Epithelial cell of proximal tubule (primary cell): ENCODE measurements around the gene MSL3B.

Experiments used
- DNase-seq: peaks from one replicate; pipeline ENCODE4 v3.0.0-alpha.2; 2011; ENCODE audit warnings: low read depth
- H3K4me3 ChIP-seq: 2 replicates; pipeline ENCODE4 v1.5.1; 2011; ENCODE audit warnings: low read depth, mild to moderate bottlenecking, low read length
- TF ChIP-seq, protein P1 (sequence below): conservative IDR thresholded peaks from 2 replicates; pipeline ENCODE4 v1.5.1; 2012; ENCODE audit warnings: low read depth, mild to moderate bottlenecking, low read length

MSL3B gene

GRCh38 chr2:233849607-233850271 lies 18.4 kb downstream of the MSL3B start:
- no peak for DNase-seq
- no peak overlapping the region for H3K4me3 ChIP-seq
- TF ChIP-seq, protein P1, sequence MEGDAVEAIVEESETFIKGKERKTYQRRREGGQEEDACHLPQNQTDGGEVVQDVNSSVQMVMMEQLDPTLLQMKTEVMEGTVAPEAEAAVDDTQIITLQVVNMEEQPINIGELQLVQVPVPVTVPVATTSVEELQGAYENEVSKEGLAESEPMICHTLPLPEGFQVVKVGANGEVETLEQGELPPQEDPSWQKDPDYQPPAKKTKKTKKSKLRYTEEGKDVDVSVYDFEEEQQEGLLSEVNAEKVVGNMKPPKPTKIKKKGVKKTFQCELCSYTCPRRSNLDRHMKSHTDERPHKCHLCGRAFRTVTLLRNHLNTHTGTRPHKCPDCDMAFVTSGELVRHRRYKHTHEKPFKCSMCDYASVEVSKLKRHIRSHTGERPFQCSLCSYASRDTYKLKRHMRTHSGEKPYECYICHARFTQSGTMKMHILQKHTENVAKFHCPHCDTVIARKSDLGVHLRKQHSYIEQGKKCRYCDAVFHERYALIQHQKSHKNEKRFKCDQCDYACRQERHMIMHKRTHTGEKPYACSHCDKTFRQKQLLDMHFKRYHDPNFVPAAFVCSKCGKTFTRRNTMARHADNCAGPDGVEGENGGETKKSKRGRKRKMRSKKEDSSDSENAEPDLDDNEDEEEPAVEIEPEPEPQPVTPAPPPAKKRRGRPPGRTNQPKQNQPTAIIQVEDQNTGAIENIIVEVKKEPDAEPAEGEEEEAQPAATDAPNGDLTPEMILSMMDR: no peak

GRCh38 chr2:233848276-233848675 lies 19.9 kb downstream of the MSL3B start:
- H3K4me3 ChIP-seq: no peak overlapping the region
- DNase-seq: no peak
- TF ChIP-seq, protein P1: no peak

DNA sequence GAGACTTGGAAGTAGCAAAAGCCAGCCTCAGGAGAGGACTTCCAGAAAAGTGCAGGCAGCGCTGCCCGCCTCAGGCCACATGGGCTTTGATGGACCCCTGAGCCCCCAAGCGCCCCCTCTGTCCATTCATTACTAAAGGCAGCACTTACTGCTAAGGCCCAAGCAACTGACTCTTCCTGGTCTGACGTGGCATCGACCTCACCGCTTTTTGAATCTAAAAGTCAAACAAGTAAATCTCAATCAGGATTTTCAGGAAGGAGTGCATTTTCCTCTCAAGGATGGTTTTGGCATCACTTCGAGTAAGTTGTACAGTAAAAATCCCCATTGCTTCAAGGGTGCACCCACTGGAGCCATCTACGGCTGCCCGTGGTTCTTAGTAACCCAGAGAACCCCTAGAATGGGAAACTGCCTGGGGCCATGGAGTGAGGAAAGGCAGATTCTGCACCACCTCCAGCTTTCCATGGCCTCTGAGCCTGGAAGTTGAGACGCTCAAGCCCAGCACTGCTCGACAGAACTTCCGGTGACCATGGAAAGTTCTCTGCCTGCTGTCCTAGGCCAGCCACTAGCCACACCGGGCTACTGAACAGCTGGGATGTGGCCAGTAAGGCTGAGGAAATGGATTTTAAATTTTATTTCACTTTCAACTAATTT lies 20.8 kb downstream of the MSL3B start:
- no peak for DNase-seq
- TF ChIP-seq, protein P1: no peak
- no peak overlapping the region for H3K4me3 ChIP-seq

GRCh38 chr2:233846387-233847247 lies 21.6 kb downstream of the MSL3B start:
- TF ChIP-seq, protein P1: no peak
- DNase-seq: no peak
- no peak overlapping the region for H3K4me3 ChIP-seq

DNA sequence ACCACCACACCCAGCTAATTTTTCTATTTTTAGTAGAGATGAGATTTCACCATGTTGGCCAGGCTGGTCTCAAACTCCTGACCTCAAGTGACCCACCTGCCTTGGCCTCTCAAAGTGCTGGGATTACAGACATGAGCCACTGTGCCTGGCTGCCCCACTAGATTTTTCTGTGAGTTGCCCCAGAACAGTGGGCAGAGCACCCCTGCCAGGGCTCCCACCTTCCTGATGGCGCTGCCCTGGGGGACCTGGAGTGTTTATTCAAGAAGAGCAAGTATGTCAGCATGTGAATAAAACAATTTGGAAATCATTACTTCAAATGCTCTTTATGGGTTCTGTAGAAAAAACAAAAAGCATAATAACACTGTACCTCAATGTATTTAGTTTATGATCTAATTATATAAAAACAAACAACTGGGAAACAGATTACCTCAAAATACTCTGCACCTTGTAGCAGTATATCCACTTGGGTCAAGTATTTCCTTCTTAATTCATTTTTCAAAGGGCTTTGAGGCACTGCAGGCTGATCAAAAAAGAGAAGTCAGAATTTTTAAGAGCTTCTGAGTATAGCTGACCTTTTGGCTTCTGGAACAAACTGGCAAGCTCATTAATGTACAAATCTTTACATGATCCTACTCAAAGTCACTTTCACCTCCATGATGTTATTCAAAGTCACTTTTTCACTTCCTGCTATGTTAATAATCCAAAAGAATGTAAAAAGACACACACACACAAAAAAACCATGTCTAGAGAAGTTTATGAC lies 22.7 kb downstream of the MSL3B start:
- no peak for DNase-seq
- no peak overlapping the region for H3K4me3 ChIP-seq
- TF ChIP-seq, protein P1: no peak

DNA sequence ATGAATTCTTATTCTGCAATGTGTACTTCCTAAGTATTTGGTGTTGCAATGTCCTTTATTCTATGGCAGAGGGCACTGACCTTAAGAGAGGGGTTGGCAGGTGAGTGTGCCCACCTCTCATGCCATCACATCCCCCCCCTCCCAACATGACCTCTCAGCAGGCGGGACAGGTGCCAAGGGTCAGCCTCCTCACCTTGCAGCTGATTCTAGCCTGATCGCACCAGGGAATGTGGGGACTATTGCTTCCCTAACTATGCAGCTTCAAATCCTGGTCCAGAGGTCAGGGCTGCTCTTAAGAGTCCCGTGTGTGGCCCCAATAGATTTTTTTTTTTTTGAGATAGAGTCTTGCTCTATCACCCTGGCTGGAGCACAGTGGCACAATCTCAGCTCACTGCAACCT lies 23.4 kb downstream of the MSL3B start:
- TF ChIP-seq, protein P1: no peak
- no peak overlapping the region for H3K4me3 ChIP-seq
- no peak for DNase-seq
